ENCODE results near the gene TRIM8.
A peak's percentile ranks its signal among the peaks of the same experiment; 100 is the strongest.
"Not testable (repeated sequence)": the region's sequence is repeated elsewhere in the genome, so short reads cannot be mapped to it uniquely, and the experiment has no call there.

Gene TRIM8

DNA sequence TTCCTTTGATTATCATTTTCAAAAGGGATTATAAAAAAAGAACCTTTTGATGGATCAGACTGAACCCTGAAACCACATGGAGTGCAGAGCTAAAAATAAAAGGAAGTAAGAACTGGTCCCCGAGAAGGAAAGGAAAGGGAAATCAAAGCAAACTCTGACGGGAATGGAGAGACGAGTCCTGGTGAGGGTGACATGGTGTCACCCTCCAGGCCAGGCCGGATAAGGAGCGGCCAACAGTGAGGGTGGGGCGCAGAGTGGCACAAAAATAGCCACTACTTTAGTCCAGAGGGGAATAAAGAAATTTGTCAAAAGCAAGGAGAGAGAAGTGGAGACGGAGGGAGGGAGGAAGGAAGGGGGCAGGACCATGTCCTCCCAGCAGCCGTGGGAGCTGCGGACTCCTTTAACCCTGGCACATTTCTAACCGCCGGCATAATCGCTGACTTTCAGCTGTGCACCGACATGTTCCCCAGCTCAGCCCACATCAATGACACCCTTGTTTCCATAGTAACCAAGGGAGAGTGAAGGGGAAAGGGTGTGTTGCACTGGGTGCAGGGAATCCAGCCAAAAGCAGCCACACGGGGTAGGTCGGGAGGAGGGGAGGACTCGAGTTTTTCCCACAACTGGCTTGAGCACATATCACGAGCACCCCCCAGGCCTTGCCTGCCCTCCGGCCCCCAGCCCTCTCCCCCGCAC, 29.7 kb downstream of the TRIM8 start:
- peak; percentile 84 for DNase-seq

DNA sequence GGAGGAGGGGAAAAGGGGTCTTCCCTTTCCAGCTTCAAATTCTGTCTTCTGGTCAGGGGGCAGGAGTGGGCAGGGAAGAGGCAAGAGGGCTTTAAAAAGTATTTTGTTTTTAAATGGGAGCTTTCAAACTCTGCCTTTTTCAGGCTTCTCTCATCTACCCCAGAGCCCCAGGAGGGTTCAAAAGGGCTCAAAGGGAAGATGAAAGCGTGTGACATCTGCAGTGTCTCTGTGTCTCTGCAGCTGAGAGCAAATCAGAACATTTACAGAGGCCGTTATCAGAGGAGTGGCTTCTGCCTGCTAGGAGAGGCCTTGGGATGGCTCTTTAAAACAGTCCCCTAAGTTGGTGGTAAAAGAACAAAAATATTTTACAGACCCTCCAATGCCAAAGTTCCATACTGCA, 30.3 kb downstream of the TRIM8 start:
- DNase-seq: peak; percentile 40

DNA sequence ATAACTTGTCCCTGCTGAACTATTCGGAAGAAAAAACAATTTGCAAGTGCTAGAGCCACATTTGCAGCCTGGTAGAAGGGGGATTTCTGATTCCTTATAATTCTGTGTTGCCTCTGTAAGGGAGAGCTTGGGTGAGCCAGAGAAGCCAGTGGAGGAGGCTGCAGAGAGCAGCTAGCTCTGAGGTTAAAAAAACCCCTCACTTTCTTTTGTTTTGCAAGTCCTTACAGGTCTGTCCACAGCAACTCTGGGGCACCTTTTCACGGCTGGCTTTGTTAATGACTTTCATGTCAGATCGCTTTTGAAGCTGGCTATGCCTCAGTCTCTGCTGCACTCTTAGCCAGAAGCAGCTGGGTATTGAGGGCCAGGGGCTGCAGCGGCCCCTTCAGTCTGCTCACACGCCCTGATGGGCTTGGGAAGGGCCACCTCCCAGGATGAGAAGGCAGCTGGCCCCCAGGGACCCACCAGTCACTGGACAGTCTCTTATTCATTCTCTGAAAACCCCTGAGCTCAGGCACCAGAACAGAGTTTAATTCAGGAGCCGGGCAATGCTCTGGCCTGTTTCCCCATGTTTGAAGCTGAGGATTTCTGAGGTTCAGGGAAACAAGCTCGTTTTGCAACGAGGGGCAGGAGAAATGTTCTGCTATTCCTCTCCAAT, 30.9 kb downstream of the TRIM8 start:
- no peak for DNase-seq

DNA sequence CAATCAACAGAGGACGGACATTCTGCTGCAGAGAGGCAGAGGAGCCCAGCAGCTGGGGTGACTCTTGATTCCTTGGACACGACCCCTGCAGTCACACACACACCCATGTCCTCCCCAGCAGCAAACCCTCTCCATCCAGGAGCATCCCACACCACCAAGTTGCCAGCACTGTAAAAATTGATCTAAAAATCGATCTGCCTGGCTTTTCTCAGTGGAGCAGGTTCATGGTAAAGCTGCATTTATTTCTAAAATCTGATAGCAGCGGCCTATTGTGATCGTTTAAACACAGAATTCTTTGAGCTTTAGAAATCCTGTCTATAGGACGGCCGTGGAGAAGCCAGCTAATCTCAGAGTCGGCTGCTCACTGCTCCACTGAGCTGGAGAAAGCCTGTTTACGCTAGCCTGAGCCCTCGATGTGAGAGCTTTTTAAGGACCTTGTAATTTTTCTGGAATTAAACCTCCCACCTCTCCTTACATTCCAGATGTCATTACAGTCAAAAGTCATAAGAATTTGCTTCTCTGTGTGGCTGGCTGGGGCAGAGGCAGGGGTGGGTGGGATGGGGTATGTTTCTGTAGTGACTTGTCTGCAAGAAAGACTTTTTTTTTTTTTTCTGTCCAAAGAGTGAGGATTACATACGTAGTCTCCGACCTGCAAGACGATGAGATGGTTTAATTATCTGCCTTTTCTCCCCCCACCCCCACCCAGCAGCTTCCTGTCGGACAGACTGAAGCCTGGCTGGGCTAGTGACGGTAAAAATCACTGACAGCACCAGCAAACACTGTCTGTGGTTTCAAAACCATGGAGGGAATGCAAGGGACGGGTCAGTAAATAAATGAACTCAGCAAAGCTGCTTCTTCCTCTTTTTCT, 31.6 kb downstream of the TRIM8 start:
- DNase-seq: no peak

DNA sequence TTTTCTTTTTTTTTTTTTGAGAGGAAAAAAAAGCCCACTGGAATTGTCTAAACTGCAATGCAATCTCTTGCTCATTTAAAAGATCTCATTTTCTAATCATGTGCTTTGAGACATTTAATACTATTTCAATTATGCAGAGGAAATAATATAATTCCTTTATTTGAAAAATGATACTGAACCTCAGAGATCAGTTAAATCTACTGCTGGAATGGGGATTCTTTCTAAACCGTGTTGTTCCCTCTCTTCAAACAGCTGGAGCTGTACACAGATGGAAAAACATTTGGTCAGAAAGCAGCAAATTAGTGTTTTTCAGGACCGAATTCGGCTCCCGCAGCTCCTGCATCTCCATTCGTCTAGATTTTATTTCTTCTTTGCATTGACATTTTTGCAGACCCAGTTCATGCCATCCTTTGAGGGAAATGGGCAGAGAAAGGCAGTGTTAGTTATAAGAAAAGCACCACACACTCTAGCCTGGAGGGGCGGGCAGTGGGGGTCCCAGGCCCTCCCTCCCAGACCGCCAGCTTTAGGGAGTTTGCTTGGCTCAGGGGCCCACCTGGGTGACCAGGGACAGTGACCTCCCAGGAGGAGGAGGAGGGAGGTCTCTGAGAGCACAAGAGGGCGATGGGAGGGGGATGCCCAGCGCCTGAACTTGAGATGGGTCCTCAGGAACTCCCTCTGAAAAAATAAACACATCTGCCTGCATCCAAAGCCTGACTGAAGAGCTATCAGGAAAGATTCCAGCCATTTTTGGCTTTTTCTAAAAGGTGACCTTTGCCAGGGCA, 32.4 kb downstream of the TRIM8 start:
- DNase-seq: no peak

DNA sequence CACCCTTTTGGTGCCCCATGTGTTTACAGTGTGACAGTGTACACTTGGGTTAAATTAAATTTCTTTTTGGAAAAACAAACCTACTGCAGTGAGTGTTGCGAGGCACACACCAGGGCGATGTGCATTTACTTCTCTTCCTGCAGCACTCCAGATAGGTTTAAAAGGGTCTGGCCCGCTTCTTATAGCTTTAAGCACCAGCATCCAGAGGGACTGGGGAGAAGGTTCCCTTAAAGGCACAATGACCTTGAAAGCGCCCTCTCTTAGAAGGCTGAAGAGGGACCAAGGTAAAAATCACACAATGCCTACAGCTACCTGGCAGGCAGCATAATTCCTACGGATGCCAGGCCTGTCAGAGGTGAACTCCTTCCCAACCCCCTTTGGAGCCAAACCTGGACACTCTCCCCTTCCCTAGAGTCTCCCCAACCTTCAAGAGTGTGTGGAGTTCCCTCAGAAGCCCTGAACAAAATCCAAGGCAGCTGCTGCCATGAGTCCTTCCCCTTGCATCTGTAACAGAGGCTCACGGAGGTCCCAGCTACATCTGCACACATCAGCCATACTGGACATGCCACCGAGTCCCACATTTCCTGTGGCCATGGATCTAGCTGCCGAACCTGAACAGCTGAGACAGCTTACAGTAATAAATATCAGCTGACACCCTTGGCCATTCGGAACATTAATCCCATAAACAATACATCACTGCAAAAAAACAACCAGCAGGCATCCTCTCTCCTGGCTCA, 33.2 kb downstream of the TRIM8 start:
- no peak for DNase-seq

DNA sequence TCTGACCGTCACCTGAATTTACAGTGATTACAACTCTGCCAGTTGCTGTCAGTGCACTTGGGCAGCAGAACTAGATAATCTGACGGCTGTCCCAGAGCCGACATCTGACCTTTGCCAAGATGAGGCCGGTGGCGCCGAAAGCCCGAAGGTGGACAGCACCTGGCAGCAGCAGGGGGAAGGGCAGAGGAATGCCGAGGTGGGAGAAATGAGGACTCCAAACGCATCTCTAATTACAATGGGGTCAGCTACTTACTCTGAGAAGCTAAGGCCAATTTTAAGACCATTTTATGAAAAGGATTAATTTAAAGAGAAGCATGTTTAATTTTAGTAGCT, 33.8 kb downstream of the TRIM8 start:
- no peak for DNase-seq

DNA sequence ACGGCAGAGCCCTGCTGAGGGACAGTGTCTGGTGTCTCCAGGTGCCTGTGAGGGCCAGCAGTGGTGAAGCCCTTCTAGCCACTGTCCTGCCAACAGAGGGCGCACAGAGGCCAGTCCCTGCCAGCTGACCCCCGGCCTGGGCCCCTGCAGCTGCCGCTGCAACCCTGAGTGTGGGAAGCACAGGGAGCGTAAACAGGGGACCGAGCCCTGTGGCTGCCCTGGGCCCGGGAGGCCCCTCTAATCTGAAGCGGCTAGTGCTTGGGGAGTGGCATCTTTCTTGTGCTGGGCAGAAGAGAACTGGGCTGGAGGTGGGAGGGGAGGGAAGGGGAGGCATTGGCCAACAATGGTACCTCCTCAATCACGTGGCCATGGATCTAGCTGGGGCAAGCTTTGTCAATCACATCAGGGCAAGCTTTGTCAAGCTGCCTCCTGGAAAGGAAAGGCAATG, 34.6 kb downstream of the TRIM8 start:
- DNase-seq: no peak

DNA sequence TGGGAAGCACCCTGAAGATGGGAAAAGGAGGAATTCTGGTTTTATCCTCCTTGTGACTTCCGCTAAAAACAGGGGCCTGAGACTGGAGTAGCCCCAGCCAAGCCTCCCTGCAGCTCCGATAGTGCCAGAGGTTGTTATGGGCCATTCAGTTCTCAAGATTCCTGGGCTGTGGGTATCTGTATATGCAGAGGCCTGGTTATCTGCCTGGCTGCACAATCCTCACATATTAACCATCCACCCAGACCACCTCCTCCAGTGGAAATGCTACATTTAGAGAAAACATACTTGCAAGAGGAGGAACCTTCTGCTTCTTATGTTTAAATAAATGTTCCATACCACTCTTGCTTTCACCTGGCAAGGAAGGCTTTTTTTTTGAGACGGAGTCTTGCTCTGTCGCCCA, 35.3 kb downstream of the TRIM8 start:
- DNase-seq: no peak

DNA sequence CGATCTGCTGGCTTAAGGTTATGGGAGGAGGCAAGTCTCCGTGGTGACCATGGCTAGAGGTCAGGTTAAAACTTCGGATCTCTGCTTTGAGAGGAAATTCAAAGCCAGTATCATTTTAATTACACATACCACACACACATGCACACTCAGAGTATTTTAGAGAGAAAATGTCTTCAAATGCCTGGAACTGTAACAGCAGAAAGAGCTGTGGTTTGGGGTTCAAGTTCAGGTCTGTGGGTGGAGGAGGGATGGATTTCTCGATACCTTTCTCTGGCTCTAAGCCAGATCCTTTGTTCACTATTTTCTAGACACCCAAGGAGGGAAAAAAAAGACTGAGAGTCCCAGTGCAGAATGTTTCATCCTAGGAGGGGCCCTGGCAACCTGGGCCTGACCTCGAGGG, 37.4 kb downstream of the TRIM8 start:
- no peak for DNase-seq

DNA sequence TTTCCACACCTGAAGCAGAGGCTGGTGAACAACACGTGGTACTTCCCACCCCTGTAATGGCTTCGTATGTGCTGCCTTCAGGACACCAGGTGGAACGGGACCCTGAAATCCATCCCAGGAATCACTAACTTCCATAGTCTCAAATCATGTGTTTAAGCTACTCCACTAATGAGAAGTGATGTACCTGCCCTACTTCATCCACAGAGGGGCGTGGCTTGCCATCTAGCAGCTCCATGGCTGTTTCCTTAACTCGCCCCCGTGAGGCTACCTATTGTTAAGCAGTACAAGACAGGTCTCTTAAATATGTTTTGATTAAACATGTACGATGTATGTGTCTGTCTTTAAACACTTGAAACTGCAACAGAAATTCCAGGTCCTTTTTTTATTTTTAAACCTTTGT, 38.1 kb downstream of the TRIM8 start:
- DNase-seq: no peak

DNA sequence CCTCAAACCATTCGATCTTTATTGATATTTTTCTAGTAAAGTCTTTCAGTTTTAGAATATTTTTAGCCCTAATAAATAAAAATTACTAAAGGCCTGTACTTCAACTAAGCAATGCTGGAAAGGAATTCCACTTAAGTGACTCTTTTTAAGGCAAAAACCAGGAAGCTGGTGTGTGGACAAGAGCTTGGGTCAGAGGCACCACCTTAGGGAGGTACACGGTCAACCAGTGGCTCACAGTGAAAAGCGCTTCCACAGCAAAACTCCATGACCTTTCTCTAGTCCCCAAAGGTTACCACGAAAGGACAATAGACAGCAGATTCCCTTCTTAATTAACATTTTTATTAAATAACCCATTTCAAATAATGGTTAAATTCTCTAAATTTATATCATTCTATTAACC, 38.7 kb downstream of the TRIM8 start:
- no peak for DNase-seq

DNA sequence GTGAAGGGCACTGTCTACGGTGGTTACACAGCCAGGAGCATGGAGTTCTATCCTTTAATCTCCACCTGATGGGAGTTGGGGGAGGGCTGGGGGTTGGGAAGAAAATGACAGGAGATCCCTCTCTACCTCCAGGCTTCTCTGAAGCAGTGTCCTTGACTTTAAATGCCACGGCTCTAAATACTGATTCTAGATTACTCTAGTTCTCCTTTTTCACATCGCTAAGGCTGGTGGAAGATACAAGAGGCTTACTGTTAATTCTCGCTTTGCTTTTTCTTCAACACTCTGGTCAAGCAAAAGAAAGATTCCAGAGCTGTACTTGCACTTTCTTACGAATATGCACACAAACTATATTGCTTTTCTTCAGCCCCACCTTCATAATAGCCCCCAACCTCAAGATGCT, 39.5 kb downstream of the TRIM8 start:
- DNase-seq: no peak

DNA sequence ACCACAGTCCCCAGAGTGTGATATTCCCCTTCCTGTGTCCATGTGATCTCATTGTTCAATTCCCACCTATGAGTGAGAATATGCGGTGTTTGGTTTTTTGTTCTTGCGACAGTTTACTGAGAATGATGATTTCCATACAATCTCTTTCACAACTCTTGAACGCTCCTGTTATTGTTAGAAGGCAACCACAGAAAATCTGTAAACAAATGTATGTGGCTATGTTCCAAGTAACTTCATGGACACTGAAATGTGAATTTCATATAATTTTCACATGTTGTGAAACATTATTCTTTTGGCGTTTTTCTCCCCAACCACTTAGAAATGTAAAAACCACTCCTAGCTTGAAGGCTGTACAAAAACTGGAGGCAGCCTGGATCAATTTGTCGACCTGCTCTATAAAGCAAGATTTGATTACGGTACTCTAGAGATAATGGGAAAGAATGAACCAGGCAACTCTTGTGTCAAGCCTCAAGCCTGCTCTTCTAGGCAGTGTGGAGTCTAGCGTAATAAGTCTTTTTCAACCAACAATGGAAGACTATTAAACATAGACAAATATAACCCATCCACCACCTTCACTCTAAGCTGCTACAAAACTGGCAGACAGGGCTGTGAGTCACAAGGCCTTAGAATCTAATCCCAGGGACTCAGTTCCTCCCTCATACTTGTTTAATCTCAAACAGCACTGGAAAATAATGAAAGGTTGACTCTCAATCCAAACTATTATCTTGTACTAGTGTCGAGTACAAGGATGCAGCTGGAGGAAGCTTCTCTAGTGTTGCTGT, 47.2 kb downstream of the TRIM8 start:
- no peak for DNase-seq

DNA sequence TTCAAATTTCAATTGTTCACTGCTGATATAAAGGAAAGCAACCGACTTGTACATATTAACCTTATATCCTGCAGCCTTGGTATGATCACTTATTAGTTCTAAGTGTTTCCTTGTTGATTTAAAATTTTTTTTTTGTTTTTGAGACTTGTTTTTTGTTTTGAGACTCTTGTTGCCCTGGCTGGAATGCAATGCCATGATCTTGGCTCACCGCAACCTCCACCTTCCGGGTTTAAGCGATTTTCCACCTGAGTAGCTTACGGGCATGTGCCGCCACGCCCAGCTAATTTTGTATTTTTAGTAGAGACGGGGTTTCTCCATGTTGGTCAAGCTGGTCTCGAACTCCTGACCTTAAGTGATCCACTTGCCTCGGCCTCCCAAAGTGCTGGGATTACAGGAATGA, 51.1 kb downstream of the TRIM8 start:
- not testable (repeated sequence) for DNase-seq

DNA sequence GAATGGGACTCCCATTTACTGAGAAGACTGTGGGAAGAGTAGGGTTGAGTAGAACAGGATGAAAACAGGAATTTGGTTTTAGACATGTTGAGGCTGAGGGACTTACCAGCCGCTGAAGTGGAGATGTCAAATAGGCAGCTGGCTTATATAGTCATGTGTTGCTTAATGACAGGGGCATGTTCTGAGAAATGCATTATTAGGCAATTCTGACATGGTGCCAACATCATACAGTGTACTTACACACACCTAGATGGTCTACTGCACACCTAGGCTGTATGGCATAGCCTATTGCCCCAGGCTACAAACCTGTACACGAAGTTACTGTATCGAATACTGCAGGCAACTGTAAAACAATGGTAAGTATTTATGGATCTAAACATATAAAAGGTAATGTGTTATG, 52.5 kb downstream of the TRIM8 start:
- no peak for DNase-seq

DNA sequence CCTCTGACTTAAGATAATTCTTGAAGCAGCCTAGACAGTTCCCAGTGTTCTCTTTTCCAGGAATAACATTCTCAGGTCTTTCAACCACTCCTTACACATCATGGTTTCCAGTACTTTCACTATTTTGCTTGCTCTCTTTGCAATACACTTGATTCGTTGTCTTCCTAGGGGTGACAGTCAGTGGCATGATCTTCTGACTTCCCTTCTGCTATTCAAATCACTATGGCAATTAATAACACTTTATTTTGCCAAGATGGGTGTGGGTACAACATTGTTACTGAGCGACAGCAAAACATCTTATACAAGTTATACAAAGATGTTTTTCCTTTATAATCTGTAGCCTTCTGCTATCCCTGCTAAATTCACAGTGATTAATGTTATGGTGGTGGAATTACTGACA, 54.6 kb downstream of the TRIM8 start:
- DNase-seq: no peak

DNA sequence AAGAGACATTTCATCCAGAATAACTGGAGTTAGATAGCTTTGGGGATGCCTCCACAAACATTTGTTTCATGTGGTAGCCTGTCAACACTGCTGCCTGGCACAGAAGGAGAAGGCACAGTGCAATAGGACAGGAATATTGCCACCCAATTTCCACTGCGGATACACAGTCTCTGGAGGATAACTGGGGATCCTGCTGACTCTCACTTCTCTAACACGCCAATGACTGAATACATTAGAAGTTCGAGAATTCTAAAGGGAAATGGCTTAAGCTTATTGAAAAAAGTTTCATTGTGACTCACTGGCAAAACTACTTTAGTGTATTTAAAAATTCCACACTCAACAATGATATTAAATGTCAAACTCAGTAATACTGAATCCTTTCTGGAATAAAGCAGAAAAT, 57.0 kb downstream of the TRIM8 start:
- DNase-seq: no peak

DNA sequence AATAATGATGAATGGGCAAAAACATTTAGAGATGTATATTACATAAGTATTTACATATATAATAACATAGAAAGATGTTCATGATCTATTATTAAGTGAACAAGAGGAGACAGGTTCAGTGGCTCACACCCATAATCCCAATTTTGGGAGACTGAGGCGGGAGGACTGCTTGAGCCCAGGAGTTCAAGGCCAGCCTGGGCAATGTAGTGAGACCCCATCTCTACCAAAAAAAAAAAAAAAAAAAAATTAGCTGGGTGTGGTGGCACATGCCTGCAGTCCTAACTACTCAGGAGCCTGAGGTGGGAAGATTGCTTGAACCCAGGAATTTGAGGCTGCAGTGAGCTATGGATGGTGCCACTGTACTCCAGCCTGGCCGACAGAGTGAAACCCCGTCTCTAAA, 57.5 kb downstream of the TRIM8 start:
- DNase-seq: no peak

DNA sequence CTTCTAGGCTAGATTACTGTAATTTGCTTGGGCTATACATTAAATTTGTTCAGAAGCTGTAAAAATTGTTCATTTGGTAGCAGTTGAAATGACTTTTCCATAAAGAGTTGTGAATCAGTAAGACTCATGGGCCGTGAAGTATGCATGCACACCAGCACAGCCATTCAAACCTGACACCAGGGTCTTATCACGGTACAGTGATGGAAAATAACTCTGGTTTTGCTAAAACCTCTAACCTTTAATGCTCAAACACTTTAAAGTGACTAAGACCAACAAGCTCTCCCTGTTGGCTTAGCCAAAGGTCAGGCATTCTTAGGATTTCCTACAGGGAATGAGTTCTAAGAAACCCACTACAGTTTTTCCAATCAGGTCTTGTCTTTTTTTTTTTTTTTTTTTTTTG, 58.5 kb downstream of the TRIM8 start:
- no peak for DNase-seq

DNA sequence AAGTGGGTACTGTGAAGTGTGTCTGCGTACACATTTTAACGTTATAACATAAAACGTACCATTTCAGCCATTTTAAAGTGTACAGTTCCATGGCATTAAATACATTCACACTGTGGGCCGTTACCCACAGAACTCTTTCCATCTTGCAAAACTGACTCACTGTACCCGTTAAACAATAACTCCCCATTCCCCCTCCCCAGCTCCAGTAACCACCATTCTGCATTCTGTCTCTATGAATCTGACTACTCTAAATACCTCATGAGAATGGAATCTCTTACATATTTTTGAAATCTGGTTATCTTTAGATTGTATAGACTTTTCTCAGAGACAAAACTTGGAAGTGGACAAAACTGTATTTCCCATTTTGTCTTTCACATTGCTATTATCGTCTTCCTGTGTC, 60.6 kb downstream of the TRIM8 start:
- no peak for DNase-seq

DNA sequence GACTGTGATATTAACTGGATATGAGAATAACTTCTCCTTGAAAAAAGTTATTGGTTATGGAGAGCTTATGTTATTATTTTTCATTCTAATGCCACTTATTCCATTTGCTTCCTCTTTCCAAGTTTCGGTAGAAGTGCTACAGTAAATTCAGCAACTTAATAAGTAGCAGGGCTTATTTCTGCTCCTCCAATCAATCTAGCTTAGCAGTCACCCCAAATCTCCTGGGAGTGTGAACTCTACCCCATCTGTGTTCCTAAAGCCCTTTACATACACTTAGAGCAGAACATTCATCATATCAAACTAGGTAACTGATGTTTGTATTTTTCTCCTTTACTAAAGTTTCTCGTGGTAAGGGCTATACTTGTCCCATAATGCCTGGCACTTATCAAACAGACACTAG, 61.3 kb downstream of the TRIM8 start:
- no peak for DNase-seq
